Fibroblast of villous mesenchyme (primary cell): ENCODE results near the gene MAN2B2. TPM values are rescaled to one million over a fixed set of nuclear protein-coding genes. Genes with fewer than 3 reads are reported as not detected.
"Not testable (repeated sequence)": the region's sequence is repeated elsewhere in the genome, so short reads cannot be mapped to it uniquely, and the experiment has no call there.

Experiments used
- DNase-seq: peaks from one replicate; pipeline ENCODE4 v3.0.0-alpha.2; 2010; ENCODE audit warnings: low read depth
- H3K4me3 ChIP-seq: 2 replicates; pipeline ENCODE4 v1.5.1; 2011; ENCODE audit warnings: low read depth, mild to moderate bottlenecking, low read length
- total RNA-seq: library from RNA; depleted of rRNA; stranded (reverse); fragments of >200 nt; gene quantifications from 2 replicates; pipeline ENCODE4 v1.2.3, GENCODE V29; 2012
- TF ChIP-seq, protein P1 (sequence below): IDR thresholded peaks from 2 replicates; pipeline ENCODE4 v1.5.1; 2012; ENCODE audit warnings: low read depth, mild to moderate bottlenecking, low read length; ENCODE audit not compliant: insufficient read depth

The MAN2B2 gene
- total RNA-seq, 1 donor, result 14.2 TPM

DNA sequence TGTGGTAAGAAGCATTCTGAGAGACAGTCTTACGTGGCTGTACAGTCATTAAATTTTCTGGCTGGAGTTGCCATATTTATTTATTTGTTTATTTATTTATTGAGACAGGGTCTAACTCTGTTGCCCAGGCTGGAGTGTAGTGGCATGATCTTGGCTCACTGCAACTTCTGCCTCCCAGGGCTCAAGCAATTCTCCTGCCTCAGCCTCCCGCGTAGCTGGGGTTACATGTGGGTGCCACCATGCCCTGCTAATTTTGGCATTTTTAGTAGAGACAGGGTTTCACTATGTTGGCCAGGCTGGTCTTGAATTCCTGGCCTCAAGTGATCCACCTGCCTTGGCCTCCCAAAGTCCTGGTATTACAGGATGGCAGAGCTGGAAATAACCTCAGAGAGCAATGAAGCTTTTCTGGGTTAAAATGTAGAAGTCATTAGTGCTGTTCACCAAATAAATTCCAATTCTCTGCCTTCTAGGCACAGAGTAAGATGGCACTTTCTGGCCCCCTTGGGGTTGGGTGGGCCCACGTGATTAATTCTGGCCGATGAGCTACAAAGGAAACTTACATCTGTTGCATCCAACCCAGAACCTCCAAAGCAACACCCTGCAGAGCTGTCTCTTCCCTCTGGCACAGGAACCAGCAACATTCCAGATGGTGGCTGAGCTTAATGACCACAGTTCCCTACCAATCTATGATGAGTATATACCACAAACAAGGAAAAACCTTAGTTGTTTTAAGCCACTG lies 70.0 kb downstream of the MAN2B2 start:
- H3K4me3 ChIP-seq, result no peak overlapping the region
- DNase-seq, result no peak
- TF ChIP-seq, protein P1, sequence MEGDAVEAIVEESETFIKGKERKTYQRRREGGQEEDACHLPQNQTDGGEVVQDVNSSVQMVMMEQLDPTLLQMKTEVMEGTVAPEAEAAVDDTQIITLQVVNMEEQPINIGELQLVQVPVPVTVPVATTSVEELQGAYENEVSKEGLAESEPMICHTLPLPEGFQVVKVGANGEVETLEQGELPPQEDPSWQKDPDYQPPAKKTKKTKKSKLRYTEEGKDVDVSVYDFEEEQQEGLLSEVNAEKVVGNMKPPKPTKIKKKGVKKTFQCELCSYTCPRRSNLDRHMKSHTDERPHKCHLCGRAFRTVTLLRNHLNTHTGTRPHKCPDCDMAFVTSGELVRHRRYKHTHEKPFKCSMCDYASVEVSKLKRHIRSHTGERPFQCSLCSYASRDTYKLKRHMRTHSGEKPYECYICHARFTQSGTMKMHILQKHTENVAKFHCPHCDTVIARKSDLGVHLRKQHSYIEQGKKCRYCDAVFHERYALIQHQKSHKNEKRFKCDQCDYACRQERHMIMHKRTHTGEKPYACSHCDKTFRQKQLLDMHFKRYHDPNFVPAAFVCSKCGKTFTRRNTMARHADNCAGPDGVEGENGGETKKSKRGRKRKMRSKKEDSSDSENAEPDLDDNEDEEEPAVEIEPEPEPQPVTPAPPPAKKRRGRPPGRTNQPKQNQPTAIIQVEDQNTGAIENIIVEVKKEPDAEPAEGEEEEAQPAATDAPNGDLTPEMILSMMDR, result no peak

DNA sequence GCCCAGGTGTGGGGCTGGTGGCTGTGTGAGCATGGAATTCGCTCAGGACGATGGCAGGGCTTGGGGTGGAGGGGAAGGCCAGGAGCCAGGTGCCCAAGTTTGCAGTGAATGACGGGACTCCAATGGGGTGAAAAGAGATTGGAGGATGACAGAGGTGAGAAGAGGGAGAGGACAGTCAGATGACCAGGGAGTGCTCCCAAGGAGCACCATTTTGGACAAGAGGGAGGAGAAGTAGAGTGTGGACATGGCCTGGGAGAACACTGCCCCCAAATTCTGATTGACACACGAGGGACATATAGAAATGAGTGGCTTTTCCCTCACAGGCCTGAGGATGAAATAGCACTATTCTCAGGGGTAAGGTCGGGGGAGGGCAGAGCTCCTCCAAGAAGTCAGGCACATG lies 72.2 kb downstream of the MAN2B2 start:
- DNase-seq, result no peak

DNA sequence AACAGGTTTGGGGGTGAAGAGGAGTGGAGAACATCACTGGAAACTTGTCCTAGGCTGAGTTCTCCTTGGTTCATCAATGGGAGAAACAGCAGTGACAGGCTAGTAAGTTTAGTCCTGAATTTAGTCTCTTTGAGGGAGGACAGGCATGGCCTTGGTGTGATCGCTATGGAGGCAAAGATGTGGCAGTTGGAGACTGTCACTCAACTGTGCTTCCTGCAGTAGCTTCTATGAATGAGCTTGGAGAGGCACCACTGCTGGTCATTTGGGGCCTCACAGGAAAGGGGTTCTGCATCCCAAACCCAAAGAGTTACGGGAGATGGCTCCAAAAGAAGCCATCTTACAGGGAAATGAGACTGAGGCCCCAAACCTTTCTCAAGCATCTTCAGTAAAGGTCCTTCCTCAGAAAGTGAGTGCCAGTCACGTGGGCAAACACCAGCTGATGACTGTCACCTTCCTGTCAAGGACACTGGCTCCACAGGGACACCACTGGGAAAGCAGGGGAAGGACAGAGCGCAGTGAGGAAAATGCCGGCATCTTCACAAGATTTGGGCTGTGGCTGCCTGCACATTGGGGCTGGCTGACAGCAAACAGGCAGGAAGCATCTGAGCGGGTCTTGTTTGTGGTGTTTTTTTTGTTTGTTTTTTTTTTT lies 72.7 kb downstream of the MAN2B2 start:
- no peak overlapping the region for H3K4me3 ChIP-seq
- DNase-seq, result no peak
- TF ChIP-seq, protein P1, result no peak

More for the DNA sequence above, 72.2 kb downstream of the MAN2B2 start:
- H3K4me3 ChIP-seq, result no peak overlapping the region
- TF ChIP-seq, protein P1, result no peak

DNA sequence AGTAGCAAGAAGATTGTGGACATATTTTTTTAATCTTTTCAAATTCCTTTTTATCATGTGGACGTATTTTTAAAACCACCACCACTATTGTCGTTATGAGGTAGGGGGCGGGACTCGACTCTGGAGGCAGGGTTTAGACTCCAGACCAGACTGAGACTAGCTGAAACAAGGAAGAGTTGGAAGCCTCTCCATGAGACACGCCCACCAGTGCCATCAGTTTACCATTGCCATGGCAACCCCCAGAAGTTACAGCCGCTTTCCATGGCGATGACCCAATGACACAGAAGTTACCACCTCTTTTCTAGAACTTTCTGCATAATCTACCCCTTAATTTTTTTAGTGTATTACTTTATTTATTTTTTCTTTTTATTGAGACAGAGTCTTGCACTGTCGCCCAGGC lies 74.2 kb downstream of the MAN2B2 start:
- no peak for DNase-seq
- no peak overlapping the region for H3K4me3 ChIP-seq
- TF ChIP-seq, protein P1, result no peak

DNA sequence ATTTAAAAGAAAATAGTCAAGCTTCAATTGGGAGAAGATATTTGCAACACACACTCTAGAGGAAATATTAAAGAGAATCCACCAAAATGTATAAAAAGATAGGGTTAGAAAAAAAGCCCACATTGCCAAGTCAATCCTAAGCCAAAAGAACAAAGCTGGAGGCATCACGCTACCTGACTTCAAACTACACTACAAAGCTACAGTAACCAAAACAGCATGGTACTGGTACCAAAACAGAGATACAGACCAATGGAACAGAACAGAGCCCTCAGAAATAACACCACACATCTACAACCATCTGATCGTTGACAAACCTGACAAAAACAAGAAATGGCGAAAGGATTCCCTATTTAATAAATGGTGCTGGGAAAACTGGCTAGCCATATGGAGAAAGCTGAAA lies 79.2 kb downstream of the MAN2B2 start:
- DNase-seq, result not testable (repeated sequence)

DNA sequence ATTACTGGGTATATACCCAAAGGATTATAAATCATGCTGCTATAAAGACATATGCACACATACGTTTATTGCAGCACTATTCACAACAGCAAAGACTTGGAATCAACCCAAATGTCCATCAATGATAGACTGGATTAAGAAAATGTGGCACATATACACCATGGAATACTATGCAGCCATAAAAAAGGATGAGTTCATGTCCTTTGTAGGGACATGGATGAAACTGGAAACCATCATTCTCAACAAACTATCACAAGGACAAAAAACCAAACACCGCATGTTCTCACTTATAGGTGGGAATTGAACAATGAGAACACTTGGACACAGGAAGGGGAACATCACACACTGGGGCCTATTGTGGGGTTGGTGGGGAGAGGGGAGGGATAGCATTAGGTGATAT lies 80.3 kb downstream of the MAN2B2 start:
- not testable (repeated sequence) for DNase-seq, H3K4me3 ChIP-seq

More for the DNA sequence above, 79.2 kb downstream of the MAN2B2 start:
- not testable (repeated sequence) for H3K4me3 ChIP-seq

DNA sequence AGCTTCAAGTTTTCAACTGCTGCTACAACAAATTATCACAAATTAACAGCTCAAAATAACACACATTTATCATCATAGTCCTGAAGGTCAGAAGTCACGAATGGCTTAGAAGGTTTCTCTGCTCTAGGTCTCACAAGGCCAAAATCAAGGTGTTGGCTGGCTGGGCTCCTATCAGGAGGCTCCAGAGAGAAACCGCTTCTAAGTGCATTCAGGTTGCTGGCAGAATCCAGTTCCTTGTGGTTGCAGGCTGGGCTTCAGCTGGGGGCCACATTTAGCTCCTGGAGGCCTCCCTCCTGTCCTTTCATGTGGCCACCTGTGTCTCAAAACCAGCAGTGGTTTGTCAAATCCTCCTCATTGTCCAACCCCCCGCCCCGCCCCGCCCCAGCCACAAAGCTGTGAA lies 80.9 kb downstream of the MAN2B2 start:
- DNase-seq, result no peak
- H3K4me3 ChIP-seq, result no peak overlapping the region
- TF ChIP-seq, protein P1, result no peak
